Measurements from ENCODE around the gene P2RX2.
A peak's percentile ranks its signal among the peaks of the same experiment; 100 is the strongest.

The P2RX2 gene

DNA sequence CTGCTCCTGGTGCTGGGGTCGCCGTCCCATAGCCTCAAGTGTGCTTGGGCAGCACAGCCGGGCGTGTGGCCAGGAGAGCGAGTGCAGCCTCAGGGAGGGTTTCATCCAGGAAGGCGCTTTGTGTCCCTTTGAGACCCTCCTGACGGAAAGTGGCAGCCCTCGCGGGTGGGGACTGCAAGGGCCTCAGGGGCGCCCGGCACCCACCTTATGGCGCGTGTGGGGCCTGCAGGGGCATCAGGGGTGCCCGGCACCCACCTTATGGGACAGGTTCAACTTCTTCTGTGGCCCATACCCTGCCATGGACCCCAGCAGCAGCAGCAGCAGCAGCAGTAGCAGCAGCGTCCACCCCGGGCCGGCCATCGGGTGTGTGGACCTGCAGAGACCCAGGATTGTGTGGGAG, 12.7 kb upstream of the P2RX2 start:
- no peak overlapping the region for H3K4me3 Mint-ChIP-seq
- ATAC-seq (no peak), DNase-seq (no peak)
- no peak overlapping the region for H3K27ac Mint-ChIP-seq
- peaks cover 93% of the 10 kb centered on the region for H3K27me3 Mint-ChIP-seq
- peaks cover 40% of the 10 kb centered on the region for H3K4me1 Mint-ChIP-seq
- peaks cover 0 to 4% of the 10 kb centered on the region in 2 donors for H3K9me3 Mint-ChIP-seq

- Mint-ChIP-seq H3K9me3 (peaks cover 0 to 10% of the 10 kb centered on the region in 2 donors), H3K27me3 (peaks cover 93% of the 10 kb centered on the region), H3K4me3 (no peak overlapping the region), H3K4me1 (peaks cover 36% of the 10 kb centered on the region), H3K27ac (no peak overlapping the region)
- ATAC-seq = no peak
- DNase-seq = no peak
Observed at GRCh38 chr12:132606466-132606865, 12.1 kb upstream of the P2RX2 start.

GRCh38 chr12:132606927-132607326, 11.6 kb upstream of the P2RX2 start:
- ATAC-seq = no peak
- Mint-ChIP-seq H3K27me3 (peaks cover 93% of the 10 kb centered on the region), H3K4me1 (peaks cover 36% of the 10 kb centered on the region)

DNA sequence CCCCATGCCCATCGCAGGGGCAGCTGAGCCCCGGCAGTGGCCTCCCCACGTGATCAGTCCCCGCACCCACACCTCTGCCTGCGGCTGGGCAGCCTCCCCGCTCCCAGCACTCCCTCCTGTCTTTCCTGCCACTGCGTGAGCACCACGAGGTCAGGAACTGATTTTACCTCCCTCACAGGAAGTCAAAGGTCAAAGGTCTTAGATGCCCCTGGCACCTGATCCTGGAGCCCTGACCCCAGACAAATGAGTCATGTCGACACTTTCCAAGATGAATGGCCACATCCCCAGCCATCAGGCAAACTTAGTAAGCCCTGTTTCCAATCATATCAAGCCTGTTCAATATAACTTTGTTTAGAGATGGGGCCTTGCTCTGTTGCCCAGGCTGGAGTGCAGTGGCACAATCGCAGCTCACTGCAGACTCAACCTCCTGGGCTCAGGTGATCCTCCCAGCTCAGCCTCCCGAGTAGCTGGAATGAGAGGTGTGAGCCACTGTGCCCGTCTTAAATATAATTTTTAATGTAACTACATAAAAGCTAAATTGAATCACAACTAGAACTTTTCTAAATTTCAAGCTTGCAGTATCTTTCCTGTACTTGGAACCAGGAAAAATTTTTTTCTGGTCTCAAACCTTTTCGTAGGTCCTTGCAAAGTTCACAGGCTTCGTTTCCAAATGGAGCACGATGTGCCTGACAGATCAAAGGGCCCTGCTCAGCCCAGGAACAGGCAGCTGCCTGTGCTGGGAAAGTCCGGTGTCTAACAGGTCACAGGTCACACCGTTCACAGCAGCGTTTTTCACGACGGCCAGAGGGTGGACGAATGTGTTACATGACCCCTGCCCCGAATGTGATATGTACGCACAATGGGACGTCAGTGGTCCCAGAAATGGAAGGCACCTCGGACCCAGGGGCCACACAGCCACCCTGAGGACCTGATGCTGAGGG, 10.1 kb upstream of the P2RX2 start:
- Mint-ChIP-seq H3K9me3 (peaks cover 0 to 17% of the 10 kb centered on the region in 2 donors), H3K4me1 (peaks cover 31% of the 10 kb centered on the region), H3K27ac (peak overlapping the region in 1 of 2 donors; percentile 85), H3K4me3 (no peak overlapping the region), H3K27me3 (peaks cover 79% of the 10 kb centered on the region)
- DNase-seq (no peak), ATAC-seq (no peak)

More at GRCh38 chr12:132606927-132607326, 11.6 kb upstream of the P2RX2 start:
- Mint-ChIP-seq H3K9me3 (peaks cover 0 to 15% of the 10 kb centered on the region in 2 donors), H3K27ac (no peak overlapping the region), H3K4me3 (no peak overlapping the region)
- no peak for DNase-seq

- DNase-seq (no peak), ATAC-seq (no peak)
- Mint-ChIP-seq H3K4me3 (peak within 1 kb of the TSS in 1 of 2 donors; percentile 57), H3K4me1 (peaks cover 36% of the 10 kb centered on the region), H3K27me3 (peaks cover 68% of the 10 kb centered on the region), H3K27ac (no peak within 1 kb of the TSS), H3K9me3 (peaks cover 0 to 17% of the 10 kb centered on the region in 2 donors)
Observed at GRCh38 chr12:132610051-132610759, 8.4 kb upstream of the P2RX2 start, which contains the start of gene LRCOL1. Gene LRCOL1, minus strand, starts transcription at chr12:132610582. Its CDS starts 4,331 bp downstream, at chr12:132606251.

DNA sequence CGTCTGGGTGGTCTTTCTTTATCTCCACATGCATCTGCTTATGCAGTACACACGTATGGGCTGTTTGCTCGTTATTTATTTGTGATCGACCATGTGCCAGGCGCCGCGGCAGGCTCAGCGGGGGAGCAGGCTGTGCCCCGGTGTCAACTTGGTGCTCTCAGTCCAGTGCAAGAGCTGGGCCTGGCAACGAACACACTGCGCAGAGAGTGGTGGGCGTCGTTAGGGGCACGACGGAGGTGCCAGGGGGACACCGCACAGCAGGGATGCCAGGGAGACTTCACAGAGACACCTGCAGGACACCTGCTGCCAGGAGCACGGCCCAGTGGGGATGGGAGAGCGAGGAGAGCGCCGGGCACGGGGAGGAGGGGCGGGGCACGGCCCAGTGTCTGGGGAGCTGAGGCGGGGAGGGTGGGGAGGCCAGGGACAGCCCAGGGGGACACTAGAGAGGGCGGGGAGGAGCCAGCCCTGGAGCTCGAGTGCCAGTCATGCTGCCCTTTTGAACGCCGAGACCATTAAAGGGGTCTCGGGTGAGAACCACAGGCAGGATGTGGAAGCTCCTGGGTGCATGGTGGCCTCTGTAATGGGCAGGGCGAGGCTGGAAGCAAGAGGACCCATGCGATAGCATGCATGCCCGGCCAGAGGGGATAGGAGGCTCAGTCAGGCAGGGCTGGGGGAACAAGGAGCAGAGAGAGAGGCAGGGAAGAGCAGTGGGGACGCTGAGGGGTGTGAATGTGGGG, 7.5 kb upstream of the P2RX2 start:
- DNase-seq (no peak), ATAC-seq (no peak)
- Mint-ChIP-seq H3K4me3 (peak overlapping the region in 1 of 2 donors; percentile 57), H3K27me3 (peaks cover 76% of the 10 kb centered on the region), H3K9me3 (peaks cover 0 to 17% of the 10 kb centered on the region in 2 donors), H3K27ac (no peak overlapping the region), H3K4me1 (peaks cover 42% of the 10 kb centered on the region)

DNA sequence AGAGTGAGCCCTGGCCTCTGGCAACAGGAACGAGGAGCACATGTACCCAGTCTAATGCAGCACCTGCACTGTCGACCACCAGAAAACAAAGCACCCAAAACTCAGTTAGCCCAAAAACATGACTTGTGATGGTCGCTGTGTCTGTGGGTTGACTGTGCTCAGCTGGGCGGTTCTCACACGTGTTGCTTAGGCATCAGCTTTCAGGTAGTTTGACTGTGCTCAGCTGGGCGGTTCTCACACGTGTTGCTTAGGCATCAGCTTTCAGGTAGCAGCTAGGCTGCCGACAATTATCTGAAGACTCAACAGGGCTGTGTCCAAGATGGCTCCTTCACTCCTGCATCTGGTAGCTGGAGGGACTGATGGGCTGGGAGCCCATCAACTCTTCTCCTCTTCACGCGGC, 7.0 kb upstream of the P2RX2 start:
- H3K27ac Mint-ChIP-seq = no peak overlapping the region
- H3K27me3 Mint-ChIP-seq = peaks cover 76% of the 10 kb centered on the region
- no peak overlapping the region for H3K4me3 Mint-ChIP-seq
- H3K9me3 Mint-ChIP-seq = peaks cover 2 to 17% of the 10 kb centered on the region in 2 donors
- DNase-seq (no peak), ATAC-seq (no peak)
- H3K4me1 Mint-ChIP-seq = peaks cover 37% of the 10 kb centered on the region

DNA sequence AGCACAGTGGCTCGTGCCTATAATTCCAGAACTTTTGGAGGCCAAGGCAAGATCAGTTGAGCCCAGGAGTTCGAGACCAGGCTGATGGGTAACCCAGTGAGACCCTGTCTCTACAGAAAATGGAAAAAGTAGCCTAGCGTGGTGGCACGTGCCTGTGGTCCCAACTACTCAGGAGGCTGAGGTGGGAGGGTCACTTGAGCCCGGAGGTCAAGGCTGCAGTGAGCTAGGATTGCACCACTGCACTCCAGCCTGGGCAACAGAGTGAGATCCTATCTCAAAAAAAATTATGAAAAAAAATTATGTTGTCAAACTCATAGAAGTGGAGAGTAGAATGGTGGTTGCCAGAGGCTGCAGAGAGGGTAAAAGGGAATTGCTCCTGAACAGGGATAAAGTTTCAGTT, 4.5 kb upstream of the P2RX2 start:
- peaks cover 9 to 25% of the 10 kb centered on the region in 2 donors for H3K9me3 Mint-ChIP-seq
- no peak overlapping the region for H3K27ac Mint-ChIP-seq
- no peak overlapping the region for H3K4me3 Mint-ChIP-seq
- peaks cover 71% of the 10 kb centered on the region for H3K27me3 Mint-ChIP-seq
- no peak for ATAC-seq
- no peak for DNase-seq
- H3K4me1 Mint-ChIP-seq = peaks cover 30% of the 10 kb centered on the region

GRCh38 chr12:132614861-132615578, 3.6 kb upstream of the P2RX2 start:
- H3K27ac Mint-ChIP-seq = peak overlapping the region in 1 of 2 donors; percentile 45
- no peak overlapping the region for H3K4me3 Mint-ChIP-seq
- peaks cover 63% of the 10 kb centered on the region for H3K27me3 Mint-ChIP-seq
- DNase-seq = peak; percentile 78 to 80
- H3K9me3 Mint-ChIP-seq = peaks cover 9 to 25% of the 10 kb centered on the region in 2 donors
- peaks cover 30% of the 10 kb centered on the region for H3K4me1 Mint-ChIP-seq
- peak; percentile 85 for ATAC-seq

DNA sequence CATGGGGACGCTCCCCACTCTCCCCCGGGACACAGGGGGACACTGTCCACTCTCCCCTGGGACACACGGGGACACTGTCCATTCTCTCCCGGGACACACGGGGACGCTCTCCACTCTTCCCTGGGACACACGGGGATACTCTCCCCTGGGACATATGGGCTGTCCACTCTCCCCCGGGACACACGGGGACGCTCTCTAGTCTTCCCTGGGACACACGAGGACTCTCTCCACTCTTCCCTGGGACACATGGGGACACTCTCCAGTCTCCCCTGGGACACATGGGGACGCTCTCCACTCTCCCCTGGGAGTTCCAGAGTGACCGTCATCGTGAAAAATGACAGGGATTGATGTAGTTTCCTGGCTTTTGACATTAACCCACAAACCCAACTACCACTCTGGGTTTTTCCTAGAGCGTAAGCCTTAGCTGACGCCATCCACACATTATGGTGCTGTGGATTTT, 3.0 kb upstream of the P2RX2 start:
- H3K27ac Mint-ChIP-seq = no peak overlapping the region
- H3K27me3 Mint-ChIP-seq = peaks cover 63% of the 10 kb centered on the region
- no peak for ATAC-seq
- peaks cover 9 to 23% of the 10 kb centered on the region in 2 donors for H3K9me3 Mint-ChIP-seq
- H3K4me3 Mint-ChIP-seq = no peak overlapping the region
- no peak for DNase-seq
- peaks cover 24% of the 10 kb centered on the region for H3K4me1 Mint-ChIP-seq

GRCh38 chr12:132617135-132617701, 1.4 kb upstream of the P2RX2 start:
- Mint-ChIP-seq H3K27me3 (peaks cover 54% of the 10 kb centered on the region), H3K9me3 (peaks cover 8 to 9% of the 10 kb centered on the region in 2 donors), H3K4me3 (no peak overlapping the region), H3K4me1 (peaks cover 21% of the 10 kb centered on the region), H3K27ac (no peak overlapping the region)
- ATAC-seq = no peak
- no peak for DNase-seq

DNA sequence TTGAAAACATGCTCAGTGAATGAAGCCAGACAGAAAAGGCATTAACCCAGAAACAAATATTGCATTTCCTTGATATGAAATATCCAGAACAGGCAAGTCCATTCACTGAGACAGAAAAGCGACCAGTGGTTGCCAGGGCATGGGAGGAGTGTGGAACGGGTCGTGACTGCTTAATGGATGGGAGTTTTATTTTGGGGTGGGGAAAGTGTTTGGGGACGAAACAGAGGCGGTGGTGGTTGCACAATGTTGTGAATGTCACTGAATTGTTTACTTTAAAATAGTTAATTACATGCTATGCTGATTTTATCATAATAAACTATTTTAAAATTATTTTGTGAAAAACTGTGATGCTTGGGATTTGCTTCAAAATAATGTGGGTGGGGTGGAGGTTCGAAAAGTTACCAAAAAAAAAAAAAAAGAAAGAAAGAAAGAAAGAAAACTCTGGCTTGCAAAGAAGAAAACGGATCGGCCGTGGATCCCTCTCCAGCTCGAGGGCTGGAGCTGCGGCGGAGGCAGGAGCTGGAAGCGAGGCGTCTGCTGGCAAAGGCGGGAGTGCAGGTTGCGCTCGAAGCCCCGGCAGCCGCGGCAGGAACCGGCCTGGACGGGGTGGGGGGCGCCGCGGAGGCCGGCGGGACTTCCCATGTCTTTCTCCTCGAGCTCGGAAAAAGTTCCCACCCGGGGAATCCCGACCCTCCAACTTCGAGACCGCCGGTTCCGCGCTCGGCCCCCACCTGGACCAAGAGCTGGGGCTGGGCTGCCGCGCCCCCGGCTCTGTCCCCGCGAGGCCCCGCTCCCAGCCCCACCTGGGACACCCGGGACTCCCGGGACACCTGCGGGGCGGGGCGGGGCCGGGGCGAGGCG, 524 bp upstream of the P2RX2 start:
- peaks cover 28% of the 10 kb centered on the region for H3K4me1 Mint-ChIP-seq
- peaks cover 8 to 9% of the 10 kb centered on the region in 2 donors for H3K9me3 Mint-ChIP-seq
- DNase-seq = no peak
- H3K27me3 Mint-ChIP-seq = peaks cover 54% of the 10 kb centered on the region
- H3K27ac Mint-ChIP-seq = peak overlapping the region in 1 of 2 donors; percentile 95
- peak overlapping the region; percentile 33 to 62 for H3K4me3 Mint-ChIP-seq
- no peak for ATAC-seq

DNA sequence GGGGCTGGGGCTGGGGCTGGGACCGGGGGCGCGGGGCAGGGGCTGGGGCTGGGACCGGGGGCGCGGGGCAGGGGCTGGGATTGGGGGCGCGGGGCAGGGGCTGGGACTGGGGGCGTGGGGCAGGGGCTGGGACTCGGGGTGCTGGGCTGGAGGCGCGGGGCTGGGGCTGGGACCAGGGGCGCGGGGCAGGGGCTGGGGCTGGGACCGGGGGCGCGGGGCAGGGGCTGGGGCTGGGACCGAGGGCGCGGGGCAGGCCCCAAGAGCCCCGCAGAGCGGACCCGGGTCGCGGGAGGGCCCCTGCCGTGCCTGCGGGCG, 452 bp downstream of the P2RX2 start:
- peaks cover 54% of the 10 kb centered on the region for H3K27me3 Mint-ChIP-seq
- H3K27ac Mint-ChIP-seq = no peak overlapping the region
- peaks cover 28% of the 10 kb centered on the region for H3K4me1 Mint-ChIP-seq
- peaks cover 8 to 9% of the 10 kb centered on the region in 2 donors for H3K9me3 Mint-ChIP-seq
- H3K4me3 Mint-ChIP-seq = no peak overlapping the region
- peak; percentile 17 for ATAC-seq
- no peak for DNase-seq
